EH (cell line): ENCODE results near the gene SSBP2.
"Not testable (repeated sequence)": the region's sequence is repeated elsewhere in the genome, so short reads cannot be mapped to it uniquely, and the experiment has no call there.

Experiments
- DNase-seq: peaks from one replicate; pipeline ENCODE4 v3.0.0-alpha.2; 2015; ENCODE audit warnings: low read depth

The SSBP2 gene

DNA sequence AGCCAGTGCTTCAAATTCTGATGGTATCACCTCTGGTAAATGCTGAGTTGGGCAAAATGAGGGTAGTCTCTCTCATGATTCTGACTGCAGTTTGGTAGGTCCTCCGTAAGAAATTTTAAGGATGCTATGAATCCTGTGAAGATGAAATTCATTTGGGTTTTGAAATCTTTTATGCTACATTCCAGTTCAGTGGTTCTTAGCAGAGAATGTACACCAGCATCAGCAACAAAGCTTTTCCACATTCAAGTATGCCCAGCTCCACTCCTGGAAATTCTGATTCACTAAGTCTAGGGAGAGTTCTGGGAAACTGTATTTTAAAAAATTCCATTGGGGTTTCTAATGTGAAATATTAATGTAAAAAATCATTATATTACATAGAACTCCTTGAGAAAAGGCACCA, 323.3 kb downstream of the SSBP2 start:
- DNase-seq = peak; percentile 21

DNA sequence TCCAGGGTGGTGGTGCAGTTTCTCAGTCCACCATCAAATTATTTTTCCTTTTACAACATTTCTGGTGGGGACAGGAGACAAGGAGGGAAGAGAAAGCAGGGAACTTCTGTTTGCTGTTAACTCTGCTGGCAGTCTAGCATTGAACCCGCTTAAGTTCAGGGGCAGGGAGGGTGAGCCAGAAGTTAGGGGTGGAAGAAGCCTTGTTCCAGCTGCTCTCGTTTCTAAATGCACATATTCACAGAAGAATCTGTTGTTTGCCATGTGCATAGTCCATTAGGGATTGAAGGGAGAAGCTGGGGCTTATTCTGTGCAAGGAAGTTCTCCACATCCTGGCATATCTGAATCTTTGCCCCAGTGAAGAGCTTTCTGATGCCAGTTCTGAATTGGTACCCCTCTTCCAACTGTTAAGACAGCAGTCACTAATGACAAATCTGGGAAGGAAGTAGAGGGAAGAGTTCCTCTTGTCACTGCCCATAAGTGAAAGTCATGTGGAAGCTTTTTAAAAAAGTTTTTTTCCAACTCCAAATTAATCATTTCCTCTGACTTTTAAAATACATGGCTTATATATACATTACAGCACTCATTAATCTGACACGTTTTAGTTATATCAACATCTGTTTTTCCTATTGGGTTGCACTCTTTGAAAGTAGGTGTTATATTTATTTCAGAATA, 324.4 kb downstream of the SSBP2 start:
- DNase-seq = no peak

GRCh38 chr5:81425569-81425968, 325.3 kb downstream of the SSBP2 start:
- DNase-seq = peak; percentile 62

DNA sequence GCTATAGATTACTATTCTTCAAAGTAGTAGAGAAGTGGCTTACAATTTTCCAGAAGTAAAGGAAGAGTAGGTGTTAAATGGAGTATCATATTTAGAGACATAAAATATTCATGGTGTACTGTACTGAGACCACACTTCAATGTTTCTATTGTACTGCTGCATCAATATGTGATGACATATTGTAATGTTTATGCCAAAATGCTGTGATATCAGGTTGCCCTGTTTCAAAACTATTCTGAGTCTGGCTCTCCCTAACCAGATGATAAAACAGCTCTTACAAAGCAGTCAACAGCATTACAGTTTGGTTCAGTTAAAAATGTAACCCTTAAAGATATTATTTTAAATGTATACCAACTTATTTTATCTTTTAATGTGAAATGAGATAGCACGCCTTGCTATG, 326.2 kb downstream of the SSBP2 start:
- no peak for DNase-seq

DNA sequence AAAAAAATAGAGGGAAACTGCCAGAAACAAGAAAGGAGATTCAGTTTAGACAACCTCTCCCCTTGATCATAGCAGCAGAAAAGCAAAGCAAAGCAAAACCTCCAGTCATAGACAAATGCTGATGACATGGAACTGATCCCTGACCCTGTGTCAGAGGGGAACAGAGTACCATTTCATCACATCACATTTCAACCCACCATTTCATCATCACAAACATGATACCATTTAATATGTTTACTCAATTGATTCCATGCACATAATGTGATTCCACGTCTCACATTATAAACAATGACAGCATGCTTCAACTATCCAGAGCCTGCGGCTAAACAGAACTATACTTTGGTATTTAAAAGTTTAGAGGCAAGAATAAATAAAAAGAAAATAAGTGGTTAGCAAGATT, 328.2 kb downstream of the SSBP2 start:
- peak; percentile 93 for DNase-seq

DNA sequence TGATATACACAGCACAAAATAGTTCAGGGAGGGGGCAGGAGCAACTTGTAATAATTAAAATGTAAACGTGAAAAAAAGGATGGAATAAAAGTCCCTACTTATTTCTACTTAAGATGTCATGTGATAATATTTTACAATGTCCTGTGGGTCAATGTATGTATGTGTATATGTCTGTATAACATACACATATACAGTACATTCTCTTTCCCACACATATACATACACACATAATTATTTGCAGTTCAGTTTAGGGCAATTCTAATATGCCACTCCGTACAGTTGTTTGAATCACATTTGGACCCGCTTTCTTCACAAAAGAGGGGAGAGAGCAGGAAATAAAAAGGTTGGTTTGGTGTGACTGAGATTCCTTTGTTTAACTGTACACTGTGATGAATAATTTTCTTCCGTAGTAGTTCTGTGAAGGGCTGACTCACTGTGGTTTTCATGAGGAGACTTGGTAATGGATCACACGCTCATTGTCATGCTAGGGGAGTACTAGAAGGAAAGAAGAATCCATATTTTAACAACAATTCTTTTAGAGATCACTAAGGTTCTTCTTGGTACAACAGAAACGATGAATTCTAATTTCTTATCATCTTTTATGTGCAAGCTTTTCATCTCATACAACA, 330.7 kb downstream of the SSBP2 start:
- DNase-seq = peak; percentile 93

DNA sequence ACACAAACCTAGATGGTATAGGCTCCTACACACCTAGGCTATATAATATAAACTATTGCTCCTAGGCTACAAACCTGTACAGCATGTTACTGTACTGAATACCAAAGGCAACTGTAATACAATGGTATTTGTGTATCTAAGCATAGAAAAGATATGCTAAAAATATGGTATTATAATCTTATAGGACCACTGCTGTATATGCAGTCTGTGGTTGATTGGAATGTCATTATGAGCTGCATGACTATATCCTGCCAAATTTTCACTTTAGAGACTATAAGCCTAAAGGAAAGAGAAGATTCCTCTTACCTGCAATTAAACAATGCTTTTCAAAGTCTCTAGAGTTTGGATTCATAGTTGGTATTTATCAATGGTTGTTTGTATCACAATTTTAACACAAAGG, 332.3 kb downstream of the SSBP2 start:
- DNase-seq = peak; percentile 16

GRCh38 chr5:81417052-81417451, 333.8 kb downstream of the SSBP2 start:
- no peak for DNase-seq

DNA sequence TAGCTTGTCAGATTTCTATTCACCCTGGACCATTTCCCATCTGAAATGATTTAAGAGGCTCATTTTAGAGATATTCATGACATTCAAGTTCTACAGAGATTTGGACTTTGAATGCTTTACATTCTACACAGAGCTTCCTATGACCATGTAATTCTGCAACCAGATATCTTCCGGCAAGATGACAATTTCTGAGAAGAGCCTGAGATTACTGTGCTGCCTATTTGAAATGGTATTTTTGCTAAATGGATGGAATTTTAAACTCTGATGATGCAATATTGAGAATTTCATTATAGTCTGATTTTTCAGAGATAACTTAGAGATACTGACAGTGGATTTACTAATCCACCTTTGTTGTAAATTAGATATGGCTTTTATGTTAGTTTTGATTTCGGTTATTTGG, 341.0 kb downstream of the SSBP2 start:
- DNase-seq = peak; percentile 42

GRCh38 chr5:81409361-81409760, 341.5 kb downstream of the SSBP2 start:
- no peak for DNase-seq

DNA sequence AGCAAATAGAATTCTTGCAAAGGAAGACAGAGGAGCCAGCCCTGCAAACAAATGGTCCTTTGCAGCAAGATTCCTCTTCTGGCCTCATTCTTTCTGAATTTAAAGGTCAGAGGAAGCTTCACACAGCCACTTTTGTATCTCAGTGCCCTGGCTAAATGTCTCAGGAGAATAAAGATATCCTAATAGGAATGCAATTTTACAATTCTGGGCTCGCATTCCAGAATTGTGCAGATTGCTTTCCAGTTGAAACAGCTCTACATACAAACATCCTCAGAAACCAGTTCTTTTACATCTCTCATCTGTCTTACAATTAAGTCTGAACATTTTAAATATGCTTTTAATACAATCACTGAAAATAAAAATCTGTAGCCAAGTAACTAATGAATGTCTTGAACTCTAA, 342.4 kb downstream of the SSBP2 start:
- DNase-seq = peak; percentile 24

DNA sequence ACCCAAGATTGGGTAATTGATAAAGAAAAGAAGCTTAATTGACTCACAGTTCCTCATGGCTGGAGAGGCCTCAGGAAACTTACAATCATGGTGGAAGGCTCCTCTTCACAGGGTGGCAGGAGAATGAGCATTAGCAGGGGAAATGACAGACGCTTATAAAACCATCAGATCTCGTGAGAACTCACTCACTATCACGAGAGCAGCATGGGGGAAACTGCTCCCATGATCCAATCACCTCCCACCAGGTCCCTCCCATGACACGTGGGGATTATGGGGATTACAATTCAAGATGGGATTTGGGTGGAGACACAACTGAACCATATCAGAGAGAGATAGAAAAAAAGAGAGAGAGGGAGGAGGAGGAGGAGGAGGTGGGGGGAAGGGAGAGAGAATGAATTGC, 343.1 kb downstream of the SSBP2 start:
- not testable (repeated sequence) for DNase-seq

DNA sequence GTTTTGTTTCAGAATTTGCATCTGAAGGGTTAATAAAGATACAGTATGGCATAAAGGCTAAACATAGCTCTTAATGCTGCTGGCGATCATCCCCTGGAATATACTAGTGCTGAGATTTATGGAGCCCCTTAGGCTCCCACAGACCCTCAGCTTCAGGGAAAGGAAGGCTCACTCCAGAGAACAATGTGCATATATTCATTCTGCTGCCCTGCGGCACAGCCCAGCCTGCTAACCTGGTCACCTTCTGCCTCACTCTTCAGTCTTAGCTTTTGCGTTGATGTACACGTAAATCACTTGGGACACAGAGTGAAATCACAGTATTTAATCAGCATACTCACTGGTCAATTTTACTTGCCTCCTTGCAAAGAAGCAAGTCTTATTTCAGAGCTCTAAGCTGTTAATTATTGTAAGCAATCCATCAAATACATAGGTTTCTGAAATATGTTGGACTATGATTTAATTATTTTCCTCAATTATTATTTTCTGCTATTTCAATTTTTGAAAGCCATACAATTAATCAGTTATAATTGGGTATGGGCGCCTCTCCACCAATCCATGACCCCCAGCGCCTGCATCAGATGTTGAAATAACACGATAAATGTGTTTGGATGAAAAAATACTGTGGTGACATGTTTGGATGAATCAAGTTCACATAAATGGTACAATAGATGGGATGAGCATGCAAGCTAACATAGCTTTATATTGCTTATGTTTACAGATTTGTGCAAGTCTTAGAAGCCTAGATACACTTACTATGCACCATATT, 345.6 kb downstream of the SSBP2 start:
- no peak for DNase-seq

DNA sequence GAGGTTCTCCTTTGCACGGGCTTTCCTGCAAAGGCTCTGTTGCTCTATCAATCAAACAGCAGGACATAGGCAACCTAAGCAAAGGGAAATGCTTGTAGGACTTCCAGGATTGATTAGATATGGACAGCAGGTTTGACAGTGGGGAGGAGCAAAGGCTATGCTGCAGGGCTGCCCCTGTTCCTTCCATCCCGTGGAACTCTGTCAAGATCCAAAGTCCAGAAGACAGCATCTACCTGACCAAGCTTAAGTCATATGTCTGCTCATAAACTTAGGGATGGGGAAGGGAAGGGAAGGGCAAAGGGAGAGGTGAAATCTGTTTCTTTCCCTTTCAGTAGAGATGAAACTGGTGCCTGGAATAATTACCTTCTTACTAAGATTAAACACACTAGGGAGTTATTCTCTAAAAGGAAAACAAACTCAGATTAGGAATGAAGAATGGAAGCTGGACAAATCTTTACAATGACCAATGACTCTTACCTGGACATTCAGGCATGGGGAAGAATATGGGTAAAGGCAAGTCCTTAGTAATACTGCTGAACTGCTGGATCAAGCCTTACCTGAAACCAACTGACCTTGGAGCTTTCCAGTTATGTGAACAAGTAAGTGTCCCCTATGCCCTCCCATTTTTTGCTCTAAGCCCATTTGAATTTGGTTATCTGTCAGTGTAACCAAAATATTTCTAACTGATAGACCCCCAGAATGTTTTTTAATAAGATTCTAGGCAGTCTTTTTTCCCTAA, 348.5 kb downstream of the SSBP2 start:
- no peak for DNase-seq

DNA sequence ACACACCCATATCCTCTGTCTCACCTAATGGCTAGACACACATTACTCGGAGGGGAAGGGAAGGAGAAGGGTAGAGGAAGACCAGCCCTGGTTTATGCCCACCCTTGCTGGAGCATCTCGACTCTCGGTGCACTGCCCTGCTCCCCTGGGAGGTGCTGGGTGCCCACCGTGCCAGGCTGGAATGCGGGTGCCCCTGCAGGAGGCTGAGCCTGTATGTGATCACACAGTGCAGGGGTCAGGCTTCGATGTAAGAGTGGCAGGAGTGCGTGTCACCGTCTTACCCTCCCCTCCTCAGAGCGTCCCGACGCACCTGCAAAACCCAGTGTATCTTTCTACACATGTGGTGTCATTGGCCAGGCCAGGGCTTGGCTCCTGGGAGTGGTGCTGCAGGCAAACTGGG, 349.6 kb downstream of the SSBP2 start:
- no peak for DNase-seq

GRCh38 chr5:81400375-81400774, 350.5 kb downstream of the SSBP2 start:
- no peak for DNase-seq

DNA sequence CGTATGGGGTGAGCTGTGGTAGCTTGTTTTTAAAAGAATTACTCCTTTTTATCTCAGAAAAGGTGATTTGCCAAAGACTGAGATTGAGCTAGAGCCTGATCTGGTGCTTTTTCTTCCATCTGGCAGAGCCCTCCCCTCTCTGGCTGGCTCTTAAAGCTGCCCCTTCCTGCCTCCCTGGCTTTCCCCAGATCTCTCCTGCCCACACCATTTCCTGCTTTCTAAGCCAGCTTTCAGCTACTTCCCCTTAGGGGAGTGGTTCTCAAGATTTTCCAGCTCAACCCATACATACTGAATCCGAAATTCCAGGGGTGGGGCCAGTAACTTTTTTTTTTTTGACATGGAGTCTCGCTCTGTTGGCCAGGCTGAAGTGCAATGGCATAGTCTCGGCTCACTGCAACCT, 352.2 kb downstream of the SSBP2 start:
- no peak for DNase-seq

- DNase-seq = peak; percentile 68
Observed at GRCh38 chr5:81397176-81397575, 353.7 kb downstream of the SSBP2 start.

- no peak for DNase-seq
Observed at GRCh38 chr5:81395262-81395661, 355.6 kb downstream of the SSBP2 start.

- DNase-seq = peak; percentile 19
Observed at GRCh38 chr5:81393783-81394718, 356.8 kb downstream of the SSBP2 start, which contains the start of gene ACOT12. TSS of gene ACOT12 (minus strand) at chr5:81394134. CDS start at chr5:81394114, 20 bp downstream.

DNA sequence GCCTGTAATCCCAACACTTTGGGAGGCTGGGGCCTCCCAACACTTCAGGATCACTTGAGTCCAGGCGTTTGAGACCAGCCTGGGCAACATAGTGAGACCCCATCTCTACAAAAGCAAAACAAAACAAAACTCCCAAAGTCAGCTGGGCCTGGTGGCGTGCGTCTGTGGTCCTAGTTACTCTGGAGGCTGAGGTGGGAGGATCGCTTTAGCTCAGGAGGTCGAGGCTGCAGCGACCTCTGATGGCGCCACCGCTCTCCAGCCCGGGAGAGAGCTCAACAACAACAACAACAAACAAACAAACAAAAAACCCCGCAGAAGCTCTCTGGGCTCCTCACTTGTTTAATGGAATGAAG, 357.5 kb downstream of the SSBP2 start:
- DNase-seq = no peak
